Right hindlimb (tissue), 1 donor: ENCODE results near the gene GALM.
"Not testable (repeated sequence)": the region's sequence is repeated elsewhere in the genome, so short reads cannot be mapped to it uniquely, and the experiment has no call there.

Source experiments
- DNase-seq: peaks from one replicate; pipeline ENCODE4 v3.0.0-alpha.2; 2018

GALM gene

GRCh38 chr2:38713338-38713737, 47.4 kb downstream of the GALM start:
- no peak for DNase-seq

DNA sequence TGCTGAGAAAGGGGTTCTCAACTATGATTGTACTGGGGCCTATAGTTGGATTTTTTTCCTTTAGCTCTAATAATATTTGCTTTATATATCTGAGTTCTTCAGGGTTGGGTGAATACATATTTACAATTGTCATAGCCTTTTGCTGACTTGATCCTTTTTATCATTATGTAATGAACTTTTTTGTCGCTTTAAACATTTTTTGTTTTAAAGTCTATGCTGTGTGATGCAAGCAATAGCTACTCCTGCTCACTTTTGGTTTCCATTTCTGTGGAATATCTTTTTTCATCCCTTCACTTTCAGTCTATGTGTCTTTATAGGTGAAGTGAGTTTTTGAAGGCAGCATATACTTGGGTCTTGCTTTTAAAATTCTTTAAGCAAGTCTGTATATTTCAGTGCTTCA, 49.0 kb downstream of the GALM start:
- not testable (repeated sequence) for DNase-seq

DNA sequence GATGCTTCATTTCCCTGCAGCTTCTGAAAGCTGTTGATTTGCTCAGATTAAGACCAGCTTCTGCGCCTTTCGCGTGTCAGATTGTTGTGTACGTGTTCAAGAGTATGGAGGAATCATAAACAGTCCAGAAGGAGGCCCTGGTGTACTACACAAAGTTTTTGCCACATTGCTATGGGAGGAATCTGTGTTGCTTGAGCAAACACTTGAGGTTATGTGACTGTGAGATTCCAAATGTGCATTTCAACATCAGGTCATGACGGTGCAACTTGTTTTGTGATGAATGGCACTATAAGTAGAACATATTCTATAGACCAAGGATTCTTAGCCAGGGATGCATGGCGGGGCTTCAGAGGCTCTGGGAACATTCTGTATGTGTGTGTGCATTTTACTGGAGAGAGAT, 50.3 kb downstream of the GALM start:
- DNase-seq, result no peak

- no peak for DNase-seq
Observed at GRCh38 chr2:38718601-38719000, 52.7 kb downstream of the GALM start.

DNA sequence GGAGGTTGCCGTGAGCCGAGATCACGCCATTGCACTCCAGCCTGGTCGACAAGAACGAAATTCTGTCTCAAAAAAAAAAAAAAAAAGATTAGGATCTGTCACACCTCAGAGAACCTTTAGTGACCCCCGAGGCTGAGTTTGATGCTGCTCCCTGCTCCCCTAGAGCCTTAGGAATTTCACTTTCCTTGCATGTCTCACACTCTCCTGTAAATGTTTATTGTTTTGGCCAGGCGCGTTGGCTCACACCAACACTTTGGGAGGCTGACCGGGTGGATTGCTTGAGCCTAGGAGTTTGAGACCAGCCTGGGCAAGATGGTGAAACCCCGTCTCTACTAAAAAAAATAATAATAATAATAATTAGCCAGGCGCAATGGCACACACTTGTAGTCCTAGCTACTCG, 53.8 kb downstream of the GALM start:
- DNase-seq, result no peak

- DNase-seq, result peak; percentile 90
Observed at GRCh38 chr2:38720613-38721241, 54.8 kb downstream of the GALM start.

DNA sequence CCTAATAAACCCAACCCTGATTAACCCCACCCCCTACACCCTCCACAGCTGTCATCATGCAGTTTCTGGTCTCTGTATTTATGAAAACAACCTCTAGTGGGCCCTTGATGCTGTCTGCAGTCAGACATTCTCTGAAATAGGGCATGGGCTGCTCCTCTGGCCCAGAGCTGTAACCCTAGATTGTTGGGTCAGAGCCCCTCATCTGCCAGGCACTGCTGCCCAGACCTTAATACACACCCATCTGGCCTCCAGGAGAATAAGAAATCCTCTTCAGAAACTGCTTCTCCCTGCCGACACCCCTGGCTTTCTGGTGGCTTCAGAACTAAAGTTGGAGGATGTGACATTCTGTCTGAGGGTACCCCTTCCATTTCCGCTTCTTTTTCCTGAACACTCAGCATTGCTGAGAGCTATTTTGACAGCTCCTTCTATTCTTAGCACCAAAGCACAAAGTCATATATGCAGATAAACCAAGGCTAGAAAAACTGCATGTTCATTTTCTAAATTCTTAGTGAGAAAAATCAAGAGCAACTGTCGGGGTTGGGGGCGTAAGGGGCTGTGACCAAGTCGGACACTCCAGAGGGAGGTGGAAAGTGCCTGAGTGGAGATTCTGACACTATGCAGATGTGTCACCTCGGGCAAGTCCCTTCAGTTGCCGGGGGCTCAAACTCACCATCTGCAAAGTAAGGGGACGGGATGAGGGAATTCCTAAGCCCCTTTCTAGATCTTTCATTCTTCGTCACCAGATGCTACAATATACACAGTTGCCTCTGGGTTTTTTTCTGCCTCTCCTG, 56.6 kb downstream of the GALM start:
- no peak for DNase-seq

GRCh38 chr2:38723173-38723572, 57.3 kb downstream of the GALM start:
- DNase-seq, result peak; percentile 55

GRCh38 chr2:38727661-38728060, 61.7 kb downstream of the GALM start:
- no peak for DNase-seq

GRCh38 chr2:38728694-38729093, 62.8 kb downstream of the GALM start:
- no peak for DNase-seq

DNA sequence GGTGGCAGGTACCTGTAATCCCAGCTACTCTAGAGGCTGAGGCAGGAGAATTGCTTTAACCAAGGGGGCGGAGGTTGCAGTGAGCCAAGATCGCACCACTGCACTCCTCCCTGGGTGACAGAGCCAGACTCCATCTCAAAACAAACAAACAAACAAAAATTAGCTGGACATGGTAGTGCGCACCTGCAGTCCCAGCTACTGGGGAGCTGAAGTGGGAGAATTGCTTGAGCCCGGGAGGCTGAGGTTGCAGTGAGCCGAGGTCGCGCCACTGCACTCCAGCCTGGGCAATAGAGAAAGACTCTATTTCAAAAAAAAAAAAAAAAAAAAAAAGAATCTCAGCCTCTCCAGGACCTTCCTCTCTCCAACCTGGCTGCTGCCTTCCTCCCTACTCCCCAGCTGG, 65.2 kb downstream of the GALM start:
- no peak for DNase-seq

GRCh38 chr2:38731684-38732221, 65.8 kb downstream of the GALM start:
- no peak for DNase-seq

DNA sequence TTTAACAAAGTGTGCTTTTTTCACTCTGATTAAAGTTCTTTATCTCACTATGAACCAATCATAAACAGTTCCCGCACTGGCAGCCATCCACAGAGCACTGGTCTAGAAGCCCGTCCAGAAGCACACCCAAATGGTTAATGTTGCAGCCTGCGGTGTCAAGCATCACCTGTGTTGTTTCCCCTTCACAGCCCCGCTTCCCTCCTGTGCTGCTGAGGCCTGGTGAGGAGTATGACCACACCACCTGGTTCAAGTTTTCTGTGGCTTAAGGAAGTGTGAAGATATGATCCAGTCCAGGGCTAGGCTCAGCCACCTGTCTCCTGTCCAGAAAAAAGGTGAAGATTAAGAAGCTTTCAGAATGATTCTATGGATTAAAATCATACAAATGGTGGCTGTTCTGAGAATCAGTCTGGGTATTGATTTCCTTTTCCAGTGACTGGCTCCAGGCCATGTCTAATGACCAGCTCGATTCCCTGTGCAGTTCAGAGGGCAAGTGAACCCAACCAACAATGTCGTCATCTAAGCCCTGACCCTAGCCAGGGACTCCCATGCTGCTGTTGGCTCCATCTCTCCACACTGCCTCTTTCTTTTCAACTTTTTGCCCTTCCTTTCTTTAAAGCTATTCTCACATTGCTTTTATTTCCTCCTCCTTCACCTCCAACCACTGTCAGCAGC, 67.5 kb downstream of the GALM start:
- no peak for DNase-seq

DNA sequence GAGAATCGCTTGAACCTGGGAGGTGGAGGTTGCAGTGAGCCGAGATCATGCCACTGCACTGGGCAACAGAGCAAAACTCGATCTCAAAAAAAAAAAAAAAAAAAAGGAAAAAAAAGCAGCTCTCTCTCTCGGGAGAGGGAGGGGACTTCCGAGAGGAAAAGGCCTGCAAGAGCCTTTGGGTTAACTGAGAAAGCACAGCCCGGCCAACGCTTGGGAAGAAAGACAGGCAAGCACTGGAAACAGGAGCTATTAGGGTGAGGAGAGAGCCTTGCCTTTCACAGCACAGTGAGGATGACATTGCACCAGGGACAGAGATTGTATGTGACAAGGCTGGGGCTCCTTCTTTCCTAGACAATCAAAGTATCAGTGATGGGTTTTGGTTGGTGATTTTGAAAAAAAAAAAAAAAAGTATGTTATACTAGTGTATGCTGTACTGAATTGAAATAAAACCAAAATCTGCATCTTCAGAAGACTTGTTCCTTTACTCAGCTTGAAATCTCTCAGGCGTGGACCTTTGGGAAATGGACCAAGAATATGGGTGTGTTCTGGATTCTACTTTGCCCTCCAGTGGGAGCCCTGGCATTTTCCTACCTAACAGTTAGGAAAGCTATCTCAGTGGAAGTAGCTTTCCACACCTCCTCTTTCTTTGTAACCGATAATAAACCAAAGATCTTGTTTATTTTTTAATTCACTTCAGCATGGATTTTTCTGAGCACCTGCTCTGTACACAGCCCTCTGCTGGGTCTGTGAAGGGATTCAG, 68.6 kb downstream of the GALM start:
- no peak for DNase-seq

DNA sequence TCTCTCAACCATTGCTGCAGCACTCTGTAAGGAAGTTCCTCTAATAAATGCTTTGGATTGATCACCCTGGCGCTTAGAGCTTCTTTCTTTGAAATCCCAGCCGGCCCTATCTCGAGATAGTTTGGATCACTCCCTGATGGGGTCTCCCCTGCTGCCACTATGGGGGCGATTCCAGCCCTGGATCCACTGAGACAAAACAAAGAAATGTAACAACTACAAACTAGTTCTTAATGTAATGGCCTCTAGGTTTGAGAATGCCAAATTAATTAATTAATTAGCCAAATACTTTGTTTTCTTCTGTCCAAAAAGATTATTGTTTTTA, 70.0 kb downstream of the GALM start:
- DNase-seq, result no peak

GRCh38 chr2:38737000-38737698, 71.2 kb downstream of the GALM start:
- not testable (repeated sequence) for DNase-seq

- no peak for DNase-seq
Observed at GRCh38 chr2:38737925-38738324, 72.0 kb downstream of the GALM start.

DNA sequence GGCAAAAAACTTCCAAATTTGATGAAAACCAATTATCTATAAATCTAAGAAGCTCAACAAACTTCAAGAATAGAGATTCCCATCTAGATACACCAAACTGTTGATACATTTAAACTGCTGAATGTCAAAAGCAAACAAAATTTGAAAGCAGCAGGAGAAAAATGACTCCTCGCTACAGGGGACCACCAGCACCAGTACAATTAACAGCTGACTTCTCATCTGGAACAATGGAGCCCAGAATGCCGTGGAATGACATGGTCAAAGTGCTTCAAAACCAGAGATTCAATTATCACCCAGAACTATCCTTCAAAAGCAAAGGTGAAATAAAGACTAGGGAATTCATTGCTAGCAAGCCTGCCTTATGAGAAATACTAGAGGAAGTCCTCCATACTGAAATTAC, 73.6 kb downstream of the GALM start:
- DNase-seq, result no peak

DNA sequence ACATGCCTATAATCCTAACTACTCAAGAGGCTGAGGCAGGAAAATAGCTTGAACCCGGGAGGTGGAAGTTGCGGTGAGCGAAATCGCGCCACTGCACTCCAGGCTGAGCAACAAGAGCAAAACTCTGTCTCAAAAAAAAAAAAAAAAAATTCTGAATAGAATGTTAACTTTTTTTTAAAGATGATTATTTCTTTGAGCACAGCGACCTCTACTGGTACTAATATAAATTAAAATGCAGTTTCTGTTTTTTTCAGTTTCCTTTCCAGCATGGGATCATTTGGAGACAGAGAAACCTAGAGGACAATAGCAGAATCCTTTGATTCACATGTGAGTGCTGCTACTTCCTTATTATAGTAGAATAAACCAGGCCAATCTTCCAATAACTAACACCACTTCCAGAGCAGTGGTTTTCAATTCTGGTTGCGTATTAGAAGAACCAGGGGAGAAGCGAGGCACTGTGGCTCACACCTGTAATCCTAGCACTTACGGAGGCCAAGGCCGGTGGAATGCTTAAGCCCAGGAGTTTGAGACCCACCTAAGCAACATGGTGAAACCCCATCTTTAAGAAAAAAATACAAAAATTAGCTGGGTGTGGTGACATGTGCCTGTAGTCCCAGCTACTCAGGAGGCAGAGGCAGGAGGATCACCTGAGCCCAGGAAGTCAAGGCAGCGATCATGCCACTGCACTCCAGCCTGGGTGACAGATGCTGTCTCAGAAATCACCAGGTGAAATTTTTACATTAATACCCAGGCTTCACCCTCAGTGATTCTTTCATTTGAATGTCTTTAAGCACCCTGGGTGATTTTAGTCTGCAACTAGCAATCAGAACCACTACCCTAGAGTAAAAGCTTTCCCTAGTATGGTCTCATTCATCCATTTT, 75.2 kb downstream of the GALM start:
- no peak for DNase-seq

GRCh38 chr2:38742797-38743559, 77.1 kb downstream of the GALM start:
- no peak for DNase-seq
